HG03354 (cell line): ENCODE results near the gene NLRP1.

Experiments
- ATAC-seq: cut with Tn5 transposase; IDR thresholded peaks from one replicate; pipeline ENCODE4 v1.9.1; 2021; ENCODE audit warnings: mild to moderate bottlenecking; ENCODE audit not compliant: unreplicated experiment, poor library complexity, severe bottlenecking

NLRP1 gene

GRCh38 chr17:5584383-5585286, at the start of gene NLRP1:
NLRP1 (minus strand) TSS chr17:5584509; CDS start chr17:5583957, 552 bp downstream.
- ATAC-seq: peak; percentile 91

- no peak for ATAC-seq
These were observed 47.8 kb upstream of the NLRP1 start for GRCh38 chr17:5631958-5632590.

DNA sequence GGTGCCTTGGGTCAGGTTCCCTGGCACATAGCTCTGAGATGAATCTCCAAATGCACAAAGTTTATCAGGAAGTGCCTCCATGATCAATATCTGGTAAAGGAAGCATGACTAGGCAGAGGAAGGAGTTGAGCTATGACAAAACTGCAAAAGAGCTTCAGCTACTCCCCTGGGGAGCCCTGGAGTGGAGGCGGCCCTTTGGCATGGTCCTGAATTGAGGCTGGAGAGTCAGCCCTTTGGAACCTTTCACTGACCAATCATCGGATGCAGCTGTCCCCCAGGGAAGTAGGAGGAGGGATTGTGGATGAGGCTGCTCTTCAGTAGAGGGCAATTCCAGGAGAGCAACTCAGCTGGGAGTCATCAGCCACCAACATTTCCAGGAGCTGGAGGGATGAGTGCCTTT, 46.1 kb upstream of the NLRP1 start:
- no peak for ATAC-seq

GRCh38 chr17:5629128-5629527, 44.8 kb upstream of the NLRP1 start:
- no peak for ATAC-seq

- ATAC-seq: no peak
These were observed 44.0 kb upstream of the NLRP1 start for GRCh38 chr17:5628262-5628661.

GRCh38 chr17:5624211-5624610, 39.9 kb upstream of the NLRP1 start:
- ATAC-seq: no peak

DNA sequence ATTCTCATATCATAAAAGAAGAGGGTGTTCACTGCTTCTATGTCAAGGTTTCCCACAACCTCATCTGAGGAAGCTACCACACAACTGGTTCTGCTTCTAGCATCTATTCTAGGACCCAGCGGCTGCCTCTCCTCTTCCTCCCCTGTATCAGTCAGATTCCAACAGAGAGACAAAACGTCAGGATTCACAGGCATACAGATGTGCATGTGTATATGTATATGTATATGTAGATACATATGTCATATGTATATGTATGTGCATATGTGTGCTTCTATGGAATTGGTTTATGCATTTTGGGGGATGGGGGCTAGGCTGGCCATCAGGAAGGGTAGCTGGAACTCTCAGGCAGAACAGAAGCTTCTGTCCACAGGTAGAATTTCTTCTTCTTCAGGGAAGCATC, 37.4 kb upstream of the NLRP1 start:
- ATAC-seq: no peak

- no peak for ATAC-seq
These were observed 36.7 kb upstream of the NLRP1 start for GRCh38 chr17:5621026-5621425.

DNA sequence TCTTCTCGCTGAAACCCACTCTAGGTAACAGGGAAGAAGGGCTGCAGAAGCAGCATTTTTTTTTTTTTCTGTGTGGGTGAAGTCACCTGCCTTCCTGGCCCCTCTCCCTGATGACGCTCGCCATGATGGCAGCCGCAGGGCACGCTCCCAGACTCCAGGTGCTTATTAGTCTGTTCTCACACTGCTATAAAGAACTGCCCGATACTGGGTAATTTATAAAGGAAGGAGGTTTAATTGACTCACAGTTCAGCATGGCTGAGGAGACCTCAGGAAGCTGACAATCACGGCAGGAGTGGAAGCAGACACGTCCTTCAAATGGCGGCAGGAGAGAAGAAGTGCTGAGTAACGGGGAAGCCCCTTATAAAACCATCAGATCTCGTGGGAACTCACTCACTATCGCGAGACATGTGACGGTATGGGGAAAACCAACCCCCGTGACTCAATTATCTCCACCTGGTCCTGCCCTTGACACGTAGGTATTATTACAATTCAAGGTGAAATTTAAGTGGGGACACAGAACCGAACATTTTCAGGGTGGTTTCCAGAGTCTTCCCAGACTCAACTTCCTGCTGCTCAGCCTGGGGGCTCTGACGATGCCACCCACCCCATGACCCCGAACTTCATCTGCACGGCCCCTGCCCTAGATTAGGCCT, 34.9 kb upstream of the NLRP1 start:
- ATAC-seq: no peak

GRCh38 chr17:5618476-5618875, 34.2 kb upstream of the NLRP1 start:
- no peak for ATAC-seq

DNA sequence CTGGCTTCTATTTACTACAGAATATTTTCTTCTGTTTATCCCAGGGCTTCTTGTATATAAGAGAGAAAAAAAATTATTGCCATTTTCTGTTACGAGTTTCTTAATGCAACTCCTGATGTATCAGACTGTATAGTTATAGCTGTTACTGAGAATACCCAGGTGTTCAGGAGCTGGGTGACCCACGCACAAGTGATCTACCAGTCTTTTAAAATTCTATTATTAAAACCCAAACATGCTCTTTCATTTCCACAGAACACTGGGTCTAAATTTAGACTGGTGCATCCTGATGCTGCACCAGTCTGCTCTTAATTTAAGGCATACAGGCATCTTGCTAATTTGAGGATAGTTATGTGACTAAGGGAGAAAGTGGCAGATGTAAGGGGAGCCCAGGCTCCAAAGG, 31.2 kb upstream of the NLRP1 start:
- ATAC-seq: no peak

GRCh38 chr17:5610956-5611355, 26.6 kb upstream of the NLRP1 start:
- no peak for ATAC-seq

DNA sequence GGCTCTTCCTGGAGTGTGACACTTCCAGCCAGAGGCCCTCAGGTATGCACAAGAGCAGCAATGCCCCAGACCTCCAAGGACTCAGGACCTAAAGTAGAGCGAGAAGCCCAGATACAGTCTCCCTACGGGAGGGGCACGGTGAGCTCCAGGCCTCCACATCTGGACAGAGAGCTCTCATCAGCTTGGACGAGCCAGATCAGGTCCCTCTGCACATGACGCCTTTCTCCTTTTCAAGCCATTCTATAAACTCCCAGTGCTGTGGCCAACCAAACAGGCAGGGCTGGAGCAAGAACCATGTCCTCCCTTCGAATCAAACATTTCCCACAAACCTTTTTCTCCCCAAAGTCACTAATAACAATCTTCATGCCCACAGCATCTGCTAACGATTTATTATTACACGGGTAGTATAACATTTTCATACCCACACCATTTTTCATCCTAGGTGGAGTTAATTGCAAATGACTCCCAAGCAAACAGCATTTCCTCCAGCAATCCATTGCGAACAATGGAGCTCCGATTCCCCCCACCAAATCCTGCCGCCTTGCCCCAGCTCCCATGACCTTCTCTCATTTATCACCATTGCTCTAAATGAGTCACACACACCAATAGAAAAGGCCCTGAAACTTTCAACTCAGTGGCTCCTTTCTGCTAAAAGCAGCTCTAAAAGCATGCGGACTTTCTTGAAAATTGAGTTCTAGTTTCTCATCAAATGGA, 24.2 kb upstream of the NLRP1 start:
- no peak for ATAC-seq

- no peak for ATAC-seq
These were observed 23.6 kb upstream of the NLRP1 start for GRCh38 chr17:5607946-5608345.

DNA sequence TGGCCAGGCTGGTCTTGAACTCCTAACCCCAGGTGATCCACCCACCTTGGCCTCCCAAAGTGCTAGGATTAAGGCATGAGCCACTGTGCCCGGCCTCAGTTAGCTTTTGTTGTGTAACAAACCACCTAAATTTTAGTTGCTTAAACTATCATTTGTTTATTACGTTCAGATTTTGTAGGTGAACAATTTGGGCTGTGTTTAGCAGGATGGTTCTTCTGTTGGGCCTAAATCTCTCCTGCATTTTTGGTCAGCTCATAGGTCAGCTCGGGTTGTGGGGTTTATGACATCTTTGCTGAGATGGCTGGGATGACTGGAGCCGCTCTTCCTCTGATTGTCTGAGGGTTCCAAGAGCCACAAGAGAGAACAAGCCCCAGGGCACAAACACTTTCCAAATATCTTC, 21.1 kb upstream of the NLRP1 start:
- no peak for ATAC-seq

DNA sequence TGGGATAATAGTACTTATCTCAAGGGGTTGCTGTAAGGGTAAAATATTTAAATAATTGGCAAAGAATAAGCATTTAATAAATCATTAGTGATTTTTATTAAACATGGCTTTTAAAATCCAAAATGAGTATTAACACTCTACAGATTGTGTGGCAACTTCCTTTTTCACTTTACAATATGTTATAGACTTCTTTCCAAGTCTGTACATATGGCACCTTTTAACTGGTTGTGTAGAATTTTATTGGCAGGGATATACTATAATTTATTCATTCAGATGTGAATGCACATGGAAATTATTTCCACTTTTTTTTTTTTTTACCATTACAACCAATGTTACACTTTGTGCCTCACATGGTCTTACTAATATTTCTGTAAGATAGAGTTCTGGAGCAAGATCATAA, 15.7 kb upstream of the NLRP1 start:
- ATAC-seq: no peak

DNA sequence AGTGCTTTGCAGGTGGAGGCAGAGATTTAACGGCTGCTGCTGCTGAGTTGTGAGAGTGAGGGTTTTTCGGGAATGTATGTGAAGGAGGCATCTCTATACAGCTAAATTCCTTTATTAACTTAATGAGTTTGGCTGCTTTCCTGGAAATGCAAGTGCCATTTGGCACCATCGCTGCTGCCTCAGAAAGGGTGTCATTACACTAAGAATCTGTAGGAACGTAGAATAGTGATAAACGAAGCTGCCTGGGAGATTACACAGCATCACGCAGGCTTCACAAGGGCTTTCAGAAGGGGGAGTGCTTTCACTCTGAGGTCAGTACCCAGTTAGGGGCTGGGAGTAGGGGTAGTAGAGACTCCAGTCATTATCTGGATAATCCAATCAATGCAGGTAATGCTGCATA, 14.1 kb upstream of the NLRP1 start:
- ATAC-seq: no peak

GRCh38 chr17:5596421-5596820, 12.1 kb upstream of the NLRP1 start:
- no peak for ATAC-seq

DNA sequence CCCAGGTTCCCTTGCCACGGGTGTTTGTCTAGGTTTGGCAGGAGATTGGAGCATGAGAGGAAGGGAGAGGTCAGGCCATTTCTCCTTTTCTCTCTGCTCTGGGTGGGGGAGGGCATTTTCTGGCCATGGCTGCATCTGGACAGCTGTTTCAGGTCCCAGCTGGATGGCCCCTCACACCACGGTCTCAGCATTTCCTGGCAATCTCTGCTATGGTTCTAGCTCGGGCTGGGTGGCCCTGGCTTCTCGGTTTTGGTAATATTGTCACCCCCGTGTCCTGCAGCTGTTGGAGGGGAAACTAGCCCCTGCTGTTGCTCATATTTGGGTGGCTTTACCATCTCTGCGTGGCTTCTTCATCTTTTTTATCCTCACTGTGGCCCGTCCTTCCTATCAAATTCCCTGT, 11.5 kb upstream of the NLRP1 start:
- ATAC-seq: no peak

- ATAC-seq: no peak
These were observed 8.1 kb upstream of the NLRP1 start for GRCh38 chr17:5592382-5592781.
